HepG2 (cell line): Measurements from ENCODE around the gene HNF1B. TPM values are rescaled to one million over a fixed set of nuclear protein-coding genes. Genes with fewer than 3 reads are reported as not detected.

Experiments
- MIXL1 ChIP-seq: IDR thresholded peaks from 2 replicates; pipeline ENCODE4 v1.6.1; 2016
- MNT ChIP-seq: fragments of 450-650 bp; IDR thresholded peaks from 2 replicates; pipeline ENCODE4 v1.6.1; 2016
- PATZ1 ChIP-seq: sonication (generic); formaldehyde crosslinking; IDR thresholded peaks from 2 replicates; pipeline ENCODE4 v1.4.0; 2020; ENCODE audit warnings: missing genetic modification reagents
- SALL2 ChIP-seq: sonication (generic); formaldehyde crosslinking; IDR thresholded peaks from 2 replicates; pipeline ENCODE4 v1.8.1; 2023; ENCODE audit warnings: mild to moderate bottlenecking, missing genetic modification reagents, inconsistent platforms
- SOX13 ChIP-seq, 3 experiments: fragments of 450-650 bp in 1 of 3; sonication (generic) in 1 of 3; formaldehyde crosslinking in 1 of 3; IDR thresholded peaks in 2 of 3; conservative IDR thresholded peaks in 1 of 3; 2 replicates each; pipeline versions ENCODE4 v1.5.0 to v1.6.1; 2016 to 2020; ENCODE audit warnings: antibody characterized with exemption in 1 of 3, mild to moderate bottlenecking in 1 of 3, missing compliant biosample characterization in 1 of 3, missing genetic modification reagents in 1 of 3, moderate library complexity in 1 of 3
- SOX6 ChIP-seq, 2 experiments: fragments of 450-650 bp in 1 of 2; sonication (generic) in 1 of 2; formaldehyde crosslinking in 1 of 2; IDR thresholded peaks; 2 replicates each; pipeline versions ENCODE4 v1.4.0 to v1.6.1; 2017 to 2020; ENCODE audit warnings: antibody characterized with exemption in 1 of 2, mild to moderate bottlenecking in 1 of 2, missing genetic modification reagents in 1 of 2
- TEAD3 ChIP-seq: optimal IDR thresholded peaks from 2 replicates; pipeline ENCODE3; 2016; ENCODE audit warnings: borderline replicate concordance
- ZNF263 ChIP-seq: sonication (generic); formaldehyde crosslinking; IDR thresholded peaks from 2 replicates; pipeline ENCODE4 v1.4.0; 2020; ENCODE audit warnings: missing genetic modification reagents
- ZNF574 ChIP-seq: sonication (generic); formaldehyde crosslinking; IDR thresholded peaks from 2 replicates; pipeline ENCODE4 v1.4.0; 2020; ENCODE audit warnings: missing genetic modification reagents
- ZNF687 ChIP-seq: sonication (generic); formaldehyde crosslinking; IDR thresholded peaks from 2 replicates; pipeline ENCODE4 v1.5.1; 2020; ENCODE audit warnings: mild to moderate bottlenecking, missing genetic modification reagents, moderate library complexity
- polyA plus RNA-seq, 8 experiments: library from polyadenylated mRNA; depleted of rRNA in 3 of 8; stranded (reverse) in 7 of 8; unstranded in 1 of 8; fragments of >200 nt; fragmentation: Illumina TruSeq in 4 of 8; extraction: Trizol in 4 of 8; gene quantifications; 2 replicates each; pipeline versions ENCODE4 v1.2.1 to v1.2.3, GENCODE V29; 2011 to 2016; ENCODE audit warnings: low read depth in 4 of 8, missing spikeins in 1 of 8, mixed read lengths in 1 of 8; ENCODE audit not compliant: insufficient read depth in 1 of 8
- total RNA-seq, 5 experiments: library from RNA; depleted of rRNA; stranded (reverse); fragments of >200 nt; fragmentation: Illumina TruSeq; extraction: Trizol; gene quantifications; 2 replicates each; pipeline ENCODE4 v1.2.3, GENCODE V29; 2016; ENCODE audit warnings: low read depth in 1 of 5

The HNF1B gene
- total and polyA plus RNA-seq, 2 of the 13 experiments (the other 11 are each of a cell fraction or from before 2014, with no cell fraction given): 1.9 to 5.3 TPM

- no peak for TF ChIP-seq SOX13 (IDR thresholded peaks at IDR 0.05)
- TF ChIP-seq SOX13 (CRISPR knock-in tag; conservative IDR thresholded peaks at IDR 0.05 in 1 of 2, IDR thresholded peaks at IDR 0.05 in 1 of 2): peak in 1 of 2 experiments; percentile 36; a peak in 1 of 4 replicates
- 0 out of 2 replicates have a peak, but pooled peaks have one; percentile 27 for TF ChIP-seq SALL2 (CRISPR knock-in tag)
- TF ChIP-seq SOX6 (IDR thresholded peaks at IDR 0.05): no peak
- TF ChIP-seq SOX6 (CRISPR knock-in tag; IDR thresholded peaks at IDR 0.05): peak; percentile 41; the same call in 1 of the 2 replicates
- TF ChIP-seq MNT: peak; percentile 27; the same call in 1 of the 2 replicates
- TF ChIP-seq PATZ1 (CRISPR knock-in tag): peak; percentile 80
- TF ChIP-seq ZNF687 (CRISPR knock-in tag): peak; percentile 55
- peak; percentile 42; the same call in 1 of the 2 replicates for TF ChIP-seq ZNF263
- TF ChIP-seq TEAD3 (CRISPR knock-in tag): peak; percentile 91
- peak; percentile 74 for TF ChIP-seq MIXL1 (CRISPR knock-in tag)
- 0 out of 2 replicates have a peak, but pooled peaks have one; percentile 17 for TF ChIP-seq ZNF574 (CRISPR knock-in tag)
- TF ChIP-seq, all 625 proteins: peak for 43
Observed at GRCh38 chr17:37787055-37787757, 42.3 kb upstream of the HNF1B start (continued).
